ENCODE measurements around the gene PIM3. TPM values are rescaled to one million over a fixed set of nuclear protein-coding genes. Genes with fewer than 3 reads are reported as not detected.

PIM3 gene
- total RNA-seq, 3 donors from 2014 or later: 426 to 498 (median 461) TPM

GRCh38 chr22:49934160-49934890, 26.2 kb upstream of the PIM3 start:
- Mint-ChIP-seq H3K4me1 (ENCODE audit: low read depth) (peaks cover 38% of the 10 kb centered on the region), H3K4me3 (peak overlapping the region; percentile 45), H3K36me3 (ENCODE audit: insufficient read depth) (no peaks in the 10 kb centered on the region), H3K27me3 (ENCODE audit: low read depth) (no peaks in the 10 kb centered on the region), H3K9me3 (no peaks in the 10 kb centered on the region)
- DNase-seq (no peak), ATAC-seq (no peak)

GRCh38 chr22:49934891-49935557, 25.5 kb upstream of the PIM3 start:
- Mint-ChIP-seq H3K9me3 (no peaks in the 10 kb centered on the region), H3K36me3 (ENCODE audit: insufficient read depth) (no peaks in the 10 kb centered on the region), H3K27me3 (ENCODE audit: low read depth) (no peaks in the 10 kb centered on the region), H3K4me3 (peak overlapping the region; percentile 54), H3K4me1 (ENCODE audit: low read depth) (peaks cover 40% of the 10 kb centered on the region)
- DNase-seq (peak; percentile 95), ATAC-seq (peak; percentile 17 to 28)

- Mint-ChIP-seq H3K4me1 (ENCODE audit: low read depth) (peaks cover 35% of the 10 kb centered on the region), H3K36me3 (ENCODE audit: insufficient read depth) (no peaks in the 10 kb centered on the region), H3K9me3 (no peaks in the 10 kb centered on the region), H3K27me3 (ENCODE audit: low read depth) (no peaks in the 10 kb centered on the region), H3K4me3 (peak overlapping the region; percentile 19)
- DNase-seq: no peak
- ATAC-seq: no peak
Measured at GRCh38 chr22:49935561-49935960, 25.0 kb upstream of the PIM3 start.

GRCh38 chr22:49936018-49936972, 24.3 kb upstream of the PIM3 start:
- ATAC-seq (peak; percentile 82 to 83), DNase-seq (peak; percentile 98)
- Mint-ChIP-seq H3K9me3 (no peaks in the 10 kb centered on the region), H3K4me3 (peak overlapping the region; percentile 64), H3K36me3 (ENCODE audit: insufficient read depth) (no peaks in the 10 kb centered on the region), H3K27me3 (ENCODE audit: low read depth) (no peaks in the 10 kb centered on the region), H3K4me1 (ENCODE audit: low read depth) (peaks cover 28% of the 10 kb centered on the region)

- ATAC-seq (no peak), DNase-seq (no peak)
- Mint-ChIP-seq H3K27me3 (ENCODE audit: low read depth) (no peaks in the 10 kb centered on the region), H3K4me3 (peak overlapping the region; percentile 64), H3K4me1 (ENCODE audit: low read depth) (peaks cover 22% of the 10 kb centered on the region), H3K36me3 (ENCODE audit: insufficient read depth) (no peaks in the 10 kb centered on the region), H3K9me3 (no peaks in the 10 kb centered on the region)
Measured at GRCh38 chr22:49936973-49937757, 23.4 kb upstream of the PIM3 start.

- Mint-ChIP-seq H3K4me3 (no peak overlapping the region), H3K36me3 (ENCODE audit: insufficient read depth) (no peaks in the 10 kb centered on the region), H3K4me1 (ENCODE audit: low read depth) (peaks cover 17% of the 10 kb centered on the region), H3K27me3 (ENCODE audit: low read depth) (no peaks in the 10 kb centered on the region), H3K9me3 (no peaks in the 10 kb centered on the region)
- ATAC-seq: no peak
- no peak for DNase-seq
Measured at GRCh38 chr22:49937758-49938564, 22.6 kb upstream of the PIM3 start.

- Mint-ChIP-seq H3K36me3 (ENCODE audit: insufficient read depth) (no peaks in the 10 kb centered on the region), H3K27me3 (ENCODE audit: low read depth) (no peaks in the 10 kb centered on the region), H3K9me3 (no peaks in the 10 kb centered on the region), H3K4me1 (ENCODE audit: low read depth) (peaks cover 11% of the 10 kb centered on the region), H3K4me3 (no peak overlapping the region)
- DNase-seq: no peak
- no peak for ATAC-seq
Measured at GRCh38 chr22:49938565-49939136, 21.9 kb upstream of the PIM3 start.

GRCh38 chr22:49941507-49942316, 18.9 kb upstream of the PIM3 start:
- H3K27me3 Mint-ChIP-seq (ENCODE audit: low read depth): no peaks in the 10 kb centered on the region
- DNase-seq: no peak
- no peaks in the 10 kb centered on the region for H3K36me3 Mint-ChIP-seq (ENCODE audit: insufficient read depth)
- no peak for ATAC-seq
- H3K9me3 Mint-ChIP-seq: no peaks in the 10 kb centered on the region
- H3K4me3 Mint-ChIP-seq: no peak overlapping the region
- H3K4me1 Mint-ChIP-seq (ENCODE audit: low read depth): peaks cover 24% of the 10 kb centered on the region

- DNase-seq: no peak
- ATAC-seq: no peak
- H3K4me1 Mint-ChIP-seq (ENCODE audit: low read depth): peaks cover 19% of the 10 kb centered on the region
- no peaks in the 10 kb centered on the region for H3K9me3 Mint-ChIP-seq
- no peaks in the 10 kb centered on the region for H3K36me3 Mint-ChIP-seq (ENCODE audit: insufficient read depth)
- H3K4me3 Mint-ChIP-seq: no peak overlapping the region
- H3K27me3 Mint-ChIP-seq (ENCODE audit: low read depth): no peaks in the 10 kb centered on the region
Measured at GRCh38 chr22:49942565-49943404, 17.8 kb upstream of the PIM3 start.

GRCh38 chr22:49943405-49943765, 17.2 kb upstream of the PIM3 start:
- Mint-ChIP-seq H3K36me3 (ENCODE audit: insufficient read depth) (no peaks in the 10 kb centered on the region), H3K27me3 (ENCODE audit: low read depth) (no peaks in the 10 kb centered on the region), H3K4me3 (no peak overlapping the region), H3K9me3 (no peaks in the 10 kb centered on the region), H3K4me1 (ENCODE audit: low read depth) (peaks cover 19% of the 10 kb centered on the region)
- DNase-seq (no peak), ATAC-seq (no peak)

- peaks cover 19% of the 10 kb centered on the region for H3K4me1 Mint-ChIP-seq (ENCODE audit: low read depth)
- no peak for ATAC-seq
- H3K4me3 Mint-ChIP-seq: no peak overlapping the region
Measured at GRCh38 chr22:49943771-49944398, 16.7 kb upstream of the PIM3 start.

More at GRCh38 chr22:49943771-49944398, 16.7 kb upstream of the PIM3 start:
- Mint-ChIP-seq H3K9me3 (no peaks in the 10 kb centered on the region), H3K36me3 (ENCODE audit: insufficient read depth) (no peaks in the 10 kb centered on the region), H3K27me3 (ENCODE audit: low read depth) (no peaks in the 10 kb centered on the region)
- no peak for DNase-seq

Data from activated T-cell treated with anti-CD3 and anti-CD28 coated beads, Interleukin-2, amount 50 U/mL, for 4 hours (primary cell).